Measurements from ENCODE around the gene TMEM163.

DNA sequence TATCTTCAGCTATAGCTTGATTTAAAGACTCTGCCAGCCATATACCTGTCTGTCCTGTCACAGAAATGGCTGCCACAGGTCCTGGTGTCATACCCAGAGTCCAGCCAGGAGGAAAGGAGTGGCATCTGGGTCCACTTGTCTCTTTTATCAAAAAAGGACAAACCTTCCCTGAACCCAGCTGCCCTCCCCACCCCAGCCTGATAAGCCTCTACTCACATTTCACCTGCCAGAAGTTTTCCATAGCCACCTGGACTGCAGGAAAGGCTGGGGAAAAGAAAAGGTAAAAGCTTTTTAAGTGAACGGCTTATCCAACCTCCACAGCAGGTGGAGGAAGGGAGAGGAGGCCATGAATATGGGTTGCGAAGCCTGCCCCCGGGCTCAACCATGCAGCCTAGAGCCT is 32.8 kb downstream of the TMEM163 start:
- TF ChIP-seq, protein P1, sequence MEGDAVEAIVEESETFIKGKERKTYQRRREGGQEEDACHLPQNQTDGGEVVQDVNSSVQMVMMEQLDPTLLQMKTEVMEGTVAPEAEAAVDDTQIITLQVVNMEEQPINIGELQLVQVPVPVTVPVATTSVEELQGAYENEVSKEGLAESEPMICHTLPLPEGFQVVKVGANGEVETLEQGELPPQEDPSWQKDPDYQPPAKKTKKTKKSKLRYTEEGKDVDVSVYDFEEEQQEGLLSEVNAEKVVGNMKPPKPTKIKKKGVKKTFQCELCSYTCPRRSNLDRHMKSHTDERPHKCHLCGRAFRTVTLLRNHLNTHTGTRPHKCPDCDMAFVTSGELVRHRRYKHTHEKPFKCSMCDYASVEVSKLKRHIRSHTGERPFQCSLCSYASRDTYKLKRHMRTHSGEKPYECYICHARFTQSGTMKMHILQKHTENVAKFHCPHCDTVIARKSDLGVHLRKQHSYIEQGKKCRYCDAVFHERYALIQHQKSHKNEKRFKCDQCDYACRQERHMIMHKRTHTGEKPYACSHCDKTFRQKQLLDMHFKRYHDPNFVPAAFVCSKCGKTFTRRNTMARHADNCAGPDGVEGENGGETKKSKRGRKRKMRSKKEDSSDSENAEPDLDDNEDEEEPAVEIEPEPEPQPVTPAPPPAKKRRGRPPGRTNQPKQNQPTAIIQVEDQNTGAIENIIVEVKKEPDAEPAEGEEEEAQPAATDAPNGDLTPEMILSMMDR (IDR thresholded peaks at IDR 0.05): no peak
- TF ChIP-seq POLR2A (IDR thresholded peaks at IDR 0.05): no peak

Measured in body of pancreas (tissue), 4 donors.